HFFc6 (cell line): ENCODE results near the gene CLTA. TPM values are rescaled to one million over a fixed set of nuclear protein-coding genes. Genes with fewer than 3 reads are reported as not detected.
A peak's percentile ranks its signal among the peaks of the same experiment; 100 is the strongest.

Experiments used
- DNase-seq: peaks from one replicate; pipeline ENCODE4 v3.0.0-alpha.2; 2018
- H3K27ac Mint-ChIP-seq: 2 replicates; pipeline ENCODE4 v1.8.0; 2020; ENCODE audit warnings: mild to moderate bottlenecking, mixed read lengths
- H3K27me3 Mint-ChIP-seq: 2 replicates; pipeline ENCODE4 v1.8.0; 2021; ENCODE audit warnings: mild to moderate bottlenecking, moderate library complexity, mixed read lengths; ENCODE audit not compliant: insufficient read depth
- H3K36me3 Mint-ChIP-seq: 2 replicates; pipeline ENCODE4 v1.8.0; 2021; ENCODE audit warnings: low read depth, mixed read lengths
- H3K4me1 Mint-ChIP-seq: 2 replicates; pipeline ENCODE4 v1.8.0; 2020; ENCODE audit warnings: low read depth, mixed read lengths
- H3K4me3 Mint-ChIP-seq: 2 replicates; pipeline ENCODE4 v1.8.0; 2020; ENCODE audit warnings: mild to moderate bottlenecking, moderate library complexity, mixed read lengths
- H3K9me3 Mint-ChIP-seq: 2 replicates; pipeline ENCODE4 v1.8.0; 2020; ENCODE audit warnings: mild to moderate bottlenecking, mixed read lengths
- CTCF ChIP-seq: fragments of 200-600 bp; sonication (generic); IDR thresholded peaks from 2 replicates; pipeline ENCODE4 v1.5.0; 2021; ENCODE audit warnings: antibody characterized with exemption, mild to moderate bottlenecking
- total RNA-seq, 6 experiments: library from RNA; stranded (reverse); fragmentation: NEBNext Ultra II Directional; extraction: Animal tissue kit (Norgen Biotek cat#: 25700); gene quantifications; 2 replicates in 1 of 6; 3 replicates in 5 of 6; pipeline ENCODE4 v1.2.3, GENCODE V29; 2021

The CLTA gene
- total RNA-seq, 6 experiments from 2014 or later = 247 to 272 (median 259) TPM

- TF ChIP-seq CTCF = no peak
- Mint-ChIP-seq H3K9me3 (no peaks in the 10 kb centered on the region), H3K27ac (peak overlapping the region; percentile 79), H3K36me3 (peaks cover 7% of the 10 kb centered on the region), H3K4me1 (peaks cover 44% of the 10 kb centered on the region), H3K27me3 (peaks cover 3% of the 10 kb centered on the region), H3K4me3 (no peak overlapping the region)
- peak; percentile 83 for DNase-seq
These were observed 3.3 kb upstream of the CLTA start for GRCh38 chr9:36187414-36187813.

- Mint-ChIP-seq H3K9me3 (no peaks in the 10 kb centered on the region), H3K4me1 (peaks cover 52% of the 10 kb centered on the region), H3K4me3 (no peak overlapping the region), H3K27ac (peak overlapping the region; percentile 79), H3K36me3 (peaks cover 7% of the 10 kb centered on the region), H3K27me3 (peaks cover 3% of the 10 kb centered on the region)
- no peak for DNase-seq
- no peak for TF ChIP-seq CTCF
These were observed 2.5 kb upstream of the CLTA start for GRCh38 chr9:36188212-36188611.

- Mint-ChIP-seq H3K36me3 (peaks cover 16% of the 10 kb centered on the region), H3K27me3 (peaks cover 3% of the 10 kb centered on the region; the same call in 1 of the 2 replicates), H3K9me3 (no peaks in the 10 kb centered on the region), H3K4me1 (peaks cover 69% of the 10 kb centered on the region), H3K27ac (peak overlapping the region; percentile 91), H3K4me3 (peak overlapping the region; percentile 99)
- no peak for TF ChIP-seq CTCF
- no peak for DNase-seq
These were observed 745 bp upstream of the CLTA start for GRCh38 chr9:36189976-36190375.

GRCh38 chr9:36191290-36191645, 547 bp downstream of the CLTA start:
- no peak for TF ChIP-seq CTCF
- H3K4me3 Mint-ChIP-seq = peak overlapping the region; percentile 99
- DNase-seq = no peak
- H3K9me3 Mint-ChIP-seq = no peaks in the 10 kb centered on the region
- peak overlapping the region; percentile 74 for H3K27ac Mint-ChIP-seq
- peaks cover 74% of the 10 kb centered on the region for H3K4me1 Mint-ChIP-seq
- H3K27me3 Mint-ChIP-seq = no peaks in the 10 kb centered on the region
- peaks cover 21% of the 10 kb centered on the region for H3K36me3 Mint-ChIP-seq

GRCh38 chr9:36191686-36192085, 965 bp downstream of the CLTA start:
- peaks cover 74% of the 10 kb centered on the region for H3K4me1 Mint-ChIP-seq
- H3K4me3 Mint-ChIP-seq = peak overlapping the region; percentile 99
- peaks cover 21% of the 10 kb centered on the region for H3K36me3 Mint-ChIP-seq
- no peak for TF ChIP-seq CTCF
- no peak for DNase-seq
- H3K9me3 Mint-ChIP-seq = no peaks in the 10 kb centered on the region
- H3K27me3 Mint-ChIP-seq = no peaks in the 10 kb centered on the region
- H3K27ac Mint-ChIP-seq = peak overlapping the region; percentile 74

- no peak for TF ChIP-seq CTCF
- Mint-ChIP-seq H3K4me1 (peaks cover 71% of the 10 kb centered on the region), H3K27me3 (no peaks in the 10 kb centered on the region), H3K9me3 (no peaks in the 10 kb centered on the region), H3K4me3 (peak overlapping the region; percentile 99), H3K36me3 (peaks cover 21% of the 10 kb centered on the region), H3K27ac (peak overlapping the region; percentile 74)
- DNase-seq = no peak
These were observed 1.5 kb downstream of the CLTA start for GRCh38 chr9:36192196-36192595.
